GOT3 (cell line): Measurements from ENCODE around the gene S100P.
"Not testable (repeated sequence)": the region's sequence is repeated elsewhere in the genome, so short reads cannot be mapped to it uniquely, and the experiment has no call there.

Experiments used
- DNase-seq: peaks from one replicate; lab custom pipeline; 2025; ENCODE audit warnings: mixed read lengths; lab: John Stamatoyannopoulos, UW

The S100P gene

GRCh38 chr4:6724421-6725111 is 30.9 kb downstream of the S100P start:
- DNase-seq: no peak

GRCh38 chr4:6725427-6725961 is 31.8 kb downstream of the S100P start:
- DNase-seq: not testable (repeated sequence)

GRCh38 chr4:6727081-6727942 is 33.6 kb downstream of the S100P start:
- no peak for DNase-seq

GRCh38 chr4:6727943-6728250 is 34.2 kb downstream of the S100P start:
- no peak for DNase-seq

- DNase-seq: no peak
Measured at GRCh38 chr4:6728320-6729029, 34.8 kb downstream of the S100P start.

- DNase-seq: no peak
Measured at GRCh38 chr4:6730603-6731317, 37.1 kb downstream of the S100P start.

- DNase-seq: no peak
Measured at GRCh38 chr4:6731318-6731675, 37.6 kb downstream of the S100P start.

- DNase-seq: no peak
Measured at GRCh38 chr4:6731780-6732179, 38.1 kb downstream of the S100P start.

- peak; percentile 24 for DNase-seq
Measured at GRCh38 chr4:6732441-6733357, 39.0 kb downstream of the S100P start.

- no peak for DNase-seq
Measured at GRCh38 chr4:6733358-6734164, 39.9 kb downstream of the S100P start.

- DNase-seq: no peak
Measured at GRCh38 chr4:6734165-6734786, 40.6 kb downstream of the S100P start.

GRCh38 chr4:6739920-6740319 is 46.2 kb downstream of the S100P start:
- DNase-seq: no peak

GRCh38 chr4:6740347-6740746 is 46.7 kb downstream of the S100P start:
- DNase-seq: no peak

- no peak for DNase-seq
Measured at GRCh38 chr4:6742507-6742906, 48.8 kb downstream of the S100P start.

GRCh38 chr4:6742989-6743388 is 49.3 kb downstream of the S100P start:
- DNase-seq: no peak
